ENCODE data around the gene CAMP.
"Not testable (repeated sequence)": the region's sequence is repeated elsewhere in the genome, so short reads cannot be mapped to it uniquely, and the experiment has no call there.

The CAMP gene, protein sequence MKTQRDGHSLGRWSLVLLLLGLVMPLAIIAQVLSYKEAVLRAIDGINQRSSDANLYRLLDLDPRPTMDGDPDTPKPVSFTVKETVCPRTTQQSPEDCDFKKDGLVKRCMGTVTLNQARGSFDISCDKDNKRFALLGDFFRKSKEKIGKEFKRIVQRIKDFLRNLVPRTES

DNA sequence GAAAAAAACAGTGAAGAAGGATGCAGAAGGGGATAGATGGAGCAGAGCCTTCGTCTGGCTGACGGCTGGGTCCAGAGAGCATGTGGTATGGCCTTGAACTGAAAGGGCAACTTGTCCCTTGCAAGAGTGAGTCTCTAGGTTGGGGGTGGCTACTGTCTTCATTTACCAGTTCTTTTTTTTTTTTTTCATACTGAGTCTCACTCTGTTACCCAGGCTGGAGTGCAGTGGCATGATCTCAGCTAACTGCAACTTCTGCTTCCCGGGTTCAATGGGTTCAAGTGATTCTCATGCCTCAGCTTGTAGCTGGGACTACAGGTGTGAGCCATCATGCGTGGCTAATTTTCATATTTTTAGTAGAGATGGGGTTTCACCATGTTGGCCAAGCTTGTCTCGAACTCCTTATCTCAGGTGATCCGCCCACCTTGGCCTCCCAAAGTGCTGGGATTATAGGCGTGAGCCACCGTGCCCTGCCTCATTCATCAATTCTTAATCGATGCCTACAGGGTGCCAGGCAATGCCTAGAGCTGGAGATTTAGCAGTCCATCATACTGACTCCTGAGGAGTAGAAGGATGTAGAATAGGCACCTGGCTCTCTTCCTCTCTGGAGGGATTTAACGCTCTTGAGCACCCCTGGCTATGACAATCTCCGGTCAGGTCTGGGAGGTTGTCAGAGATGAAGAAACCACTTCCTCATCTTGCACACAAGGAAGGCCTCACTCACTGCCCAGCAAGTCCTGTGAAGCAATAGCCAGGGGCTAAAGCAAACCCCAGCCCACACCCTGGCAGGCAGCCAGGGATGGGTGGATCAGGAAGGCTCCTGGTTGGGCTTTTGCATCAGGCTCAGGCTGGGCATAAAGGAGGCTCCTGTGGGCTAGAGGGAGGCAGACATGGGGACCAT, at the start of gene CAMP:
TSS of gene CAMP (plus strand) at position 880 of the 898 bp plus-strand sequence. CDS start at position 897, 17 bp downstream.
- peak; percentile 54 for DNase-seq (ENCODE audit: low spot score)

DNA sequence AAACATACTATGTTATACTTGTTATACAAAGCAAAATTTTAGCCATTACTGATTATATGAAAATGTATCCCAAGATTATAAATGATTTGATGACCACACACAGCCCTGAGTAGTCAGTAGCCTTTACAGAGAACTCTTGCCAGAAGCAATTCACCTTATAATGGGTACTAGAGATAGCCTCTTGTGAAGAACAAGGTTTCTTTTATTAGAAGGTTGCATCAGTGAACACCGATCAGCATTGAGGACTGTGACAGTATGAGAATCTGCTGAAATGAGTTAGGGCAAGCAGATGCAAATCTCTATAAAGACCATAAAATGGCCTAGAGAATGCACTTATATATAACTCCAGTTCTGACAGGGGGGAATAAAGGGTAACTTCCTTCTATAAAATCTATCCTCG, 45.2 kb upstream of the CAMP start:
- no peak for DNase-seq (ENCODE audit: low spot score)

DNA sequence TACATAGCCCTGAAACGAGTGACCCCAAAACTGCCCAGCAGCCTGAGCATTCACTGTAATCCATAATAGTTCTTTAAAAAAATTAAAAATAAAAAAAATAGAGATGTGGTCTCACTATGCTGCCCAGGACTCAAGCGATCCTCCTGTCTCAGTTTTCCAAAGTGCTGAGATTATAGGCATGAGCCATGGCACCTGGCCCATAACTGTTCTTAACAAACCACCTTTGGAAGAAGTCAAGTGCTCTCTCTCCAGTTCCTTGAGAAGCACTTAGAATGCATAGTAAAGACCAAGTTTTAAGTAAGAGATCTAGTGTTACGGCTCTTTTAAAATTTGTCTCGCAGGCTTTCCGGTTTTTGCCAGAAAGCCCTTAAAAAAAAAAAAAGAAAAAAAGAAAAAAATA, 43.3 kb upstream of the CAMP start:
- DNase-seq (ENCODE audit: low spot score) = no peak

DNA sequence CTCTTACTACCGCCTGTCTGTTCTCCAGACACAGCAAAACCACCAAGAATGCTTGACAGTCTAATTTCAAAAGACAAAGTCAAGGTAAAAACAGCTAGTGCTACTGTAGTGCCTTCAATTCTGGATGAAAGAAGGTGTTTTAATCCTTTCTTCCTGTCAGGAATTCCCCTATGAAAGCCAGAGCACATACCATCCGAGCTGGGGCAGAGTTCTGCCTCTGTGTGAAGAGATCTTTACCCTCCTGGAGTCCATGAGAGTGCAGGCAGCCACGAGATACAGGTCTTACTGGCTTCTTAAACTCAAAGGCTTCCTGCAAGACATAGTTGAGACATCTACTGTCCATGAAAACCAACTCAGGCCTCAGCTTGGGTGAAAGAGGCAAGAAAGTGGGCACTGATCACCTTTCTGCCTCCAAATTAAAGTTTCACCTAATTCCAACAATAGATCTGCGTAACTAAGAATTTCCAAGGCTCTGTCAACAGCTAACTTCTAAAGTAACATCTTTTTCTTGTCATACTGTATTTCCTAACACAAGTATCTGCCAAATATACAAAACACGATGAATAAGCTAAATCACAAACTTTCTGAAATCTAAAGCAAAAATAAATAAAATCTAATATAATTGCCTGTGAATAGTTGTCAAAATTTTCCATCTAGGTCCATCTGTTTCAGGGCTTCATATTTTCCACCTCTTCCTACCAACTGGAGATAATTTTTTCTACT, 42.6 kb upstream of the CAMP start:
- no peak for DNase-seq (ENCODE audit: low spot score)

DNA sequence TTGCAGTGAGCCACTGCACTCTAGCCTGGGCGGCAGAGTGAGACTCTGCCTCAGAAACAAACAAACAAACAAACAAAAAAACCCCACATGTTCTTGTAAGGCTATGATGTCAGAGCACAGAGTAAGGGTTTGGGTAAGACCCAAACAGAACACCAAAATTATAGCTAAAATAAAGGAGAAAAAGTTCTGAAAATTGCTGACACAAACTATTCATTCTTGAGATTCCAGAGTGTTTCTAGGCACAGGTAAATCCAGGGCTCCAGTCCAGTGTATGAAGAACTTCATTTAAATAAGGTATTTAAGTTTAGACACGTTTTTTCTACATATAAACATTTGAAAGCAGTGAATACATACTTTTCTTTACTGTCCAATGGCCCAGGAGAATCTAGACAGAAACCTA, 39.0 kb upstream of the CAMP start:
- DNase-seq (ENCODE audit: low spot score) = no peak

DNA sequence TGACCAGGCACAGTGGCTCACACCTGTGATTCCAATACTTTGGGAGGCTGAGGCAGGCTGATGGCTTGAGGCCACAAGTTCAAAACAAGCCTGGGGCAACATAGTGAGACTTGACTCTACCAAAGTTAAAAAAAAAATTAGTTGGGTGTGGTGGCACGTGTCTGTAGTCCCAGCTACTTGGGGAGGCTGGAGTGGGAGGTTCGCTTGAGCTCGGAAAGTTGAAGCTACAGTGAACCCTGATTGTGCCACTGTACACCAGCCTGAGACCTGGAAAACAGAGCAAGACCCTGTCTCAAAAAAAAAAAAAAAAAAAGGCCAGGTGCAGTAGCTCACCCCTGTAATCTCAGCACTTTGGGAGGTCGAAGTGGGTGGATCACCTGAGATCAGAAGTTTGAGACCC, 38.2 kb upstream of the CAMP start:
- DNase-seq (ENCODE audit: low spot score) = no peak

DNA sequence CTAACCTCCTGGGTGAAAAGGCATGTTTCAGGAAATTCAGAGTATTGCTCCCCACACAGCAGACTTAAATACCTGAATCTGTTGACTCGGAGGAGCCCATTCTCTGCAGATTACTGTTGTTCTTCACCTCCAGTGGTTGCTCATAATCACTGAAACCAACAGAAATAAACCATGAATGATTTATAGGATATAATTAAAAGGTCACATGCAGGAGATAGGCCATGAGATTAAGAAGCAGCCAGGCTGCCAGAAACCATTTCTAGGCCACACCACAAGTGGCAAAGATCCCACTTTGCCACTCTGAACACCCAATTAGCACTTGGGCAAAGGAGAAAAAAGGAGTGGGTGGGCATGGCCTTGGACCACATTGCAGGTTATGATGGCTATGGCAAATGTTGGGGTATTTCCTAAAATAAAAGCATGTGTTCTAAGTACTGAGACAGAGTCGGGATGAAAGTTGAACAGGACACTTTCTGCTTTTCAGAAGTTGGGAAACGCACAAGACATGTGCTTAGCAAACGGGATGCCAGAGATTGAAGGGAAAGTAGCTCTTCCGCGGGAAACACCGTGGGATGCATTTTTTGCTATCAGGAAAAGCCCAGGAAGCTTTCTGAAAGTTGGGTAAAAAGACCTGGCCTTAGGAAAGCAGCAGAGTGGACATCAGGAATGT, 36.5 kb upstream of the CAMP start:
- no peak for DNase-seq (ENCODE audit: low spot score)

DNA sequence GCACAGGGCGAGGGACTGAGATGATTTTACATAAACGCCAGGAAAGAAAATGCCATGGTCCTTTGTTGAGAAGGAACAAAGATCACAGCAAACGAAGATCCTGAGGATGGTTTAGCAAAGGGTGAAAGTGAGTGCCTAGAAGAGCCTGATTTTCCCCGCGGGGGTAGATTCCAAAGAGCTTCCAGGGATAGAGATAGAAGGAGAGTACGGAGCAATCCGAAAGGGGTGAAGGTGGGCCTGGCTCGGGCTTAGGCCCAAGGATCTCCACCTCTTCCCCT, 36.1 kb upstream of the CAMP start:
- no peak for DNase-seq (ENCODE audit: low spot score)

DNA sequence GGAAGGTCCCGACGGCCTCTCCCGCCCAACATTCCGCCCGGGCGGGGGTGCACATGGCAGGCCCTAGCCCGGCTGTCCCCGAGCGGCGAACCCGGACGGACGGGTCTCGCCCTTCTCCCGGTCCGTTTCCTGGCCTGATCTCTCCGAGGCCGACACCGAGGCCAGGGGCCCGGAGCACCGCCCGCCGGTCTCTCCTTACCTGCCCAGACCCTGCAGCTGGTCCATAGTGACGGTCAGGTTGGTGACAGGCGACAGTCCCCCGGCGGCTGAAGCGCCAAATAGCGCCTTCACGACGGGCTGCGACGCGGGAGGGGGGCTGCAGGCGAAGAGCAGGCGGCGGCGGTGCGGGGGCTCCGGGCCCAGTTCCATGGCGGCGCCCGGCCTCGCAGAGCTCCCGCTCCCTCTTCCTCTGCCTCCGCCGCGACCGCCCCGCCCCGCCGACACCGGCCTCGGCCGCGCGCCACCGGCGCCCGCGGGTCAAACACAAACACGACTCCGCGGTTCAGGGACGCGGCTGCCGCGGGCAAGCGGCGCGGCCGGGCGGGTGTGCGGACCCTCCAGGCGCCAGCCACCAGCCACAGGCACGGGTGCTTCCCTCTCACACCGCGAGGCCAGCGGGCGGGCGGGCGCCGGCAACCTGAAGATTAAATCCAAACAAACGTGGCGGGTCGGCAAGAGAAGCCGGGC, 35.6 kb upstream of the CAMP start:
- DNase-seq (ENCODE audit: low spot score) = no peak

DNA sequence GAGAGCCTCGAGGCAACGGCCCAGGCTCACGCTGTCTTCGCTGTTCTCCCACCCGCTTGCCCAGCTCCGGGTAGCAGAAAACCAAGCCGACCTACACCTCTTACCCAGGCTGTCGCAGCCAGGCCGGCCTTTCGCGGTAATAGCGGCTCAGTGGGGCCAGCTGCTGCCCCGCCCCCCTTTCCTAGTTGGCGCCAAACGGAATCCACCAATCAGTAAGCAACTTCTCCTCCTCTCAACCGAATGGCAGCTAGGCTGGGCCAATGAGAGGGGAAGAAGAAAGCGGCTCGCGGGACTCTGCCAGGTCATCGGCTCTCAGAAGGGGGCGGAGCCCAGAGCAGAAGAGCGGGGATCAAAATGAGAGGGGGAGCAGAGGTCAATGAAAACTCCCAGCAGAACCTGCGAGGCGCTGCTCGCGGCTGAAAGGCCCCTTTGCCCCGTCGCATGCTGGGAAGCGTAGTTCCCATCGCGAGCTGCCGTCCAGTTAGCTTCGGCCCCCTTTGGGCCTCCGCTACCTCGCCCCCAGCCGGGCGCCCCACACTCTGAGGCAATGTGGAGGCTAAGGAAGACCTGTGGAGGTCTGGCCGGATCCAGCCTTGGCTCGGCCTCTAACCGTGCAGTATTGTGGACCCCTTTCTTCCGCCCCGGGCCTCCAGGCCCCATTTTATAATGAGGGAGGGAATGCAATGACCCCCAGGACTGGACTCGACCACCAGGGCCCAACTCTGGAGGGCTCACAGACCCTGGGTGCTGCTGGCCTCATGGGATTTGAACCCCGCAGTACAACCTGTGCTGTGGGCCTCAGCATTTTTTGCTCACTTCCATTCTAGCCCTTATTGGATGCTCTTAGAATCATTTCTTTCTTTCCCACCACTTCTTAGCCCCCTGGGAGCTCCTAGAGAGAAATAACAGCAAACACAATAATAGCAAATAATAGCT, 34.8 kb upstream of the CAMP start, which contains the start of gene CDC25A:
TSS of gene CDC25A (minus strand) at position 152 of the 936 bp plus-strand sequence. CDS start 470 bp downstream, outside the sequence.
- DNase-seq (ENCODE audit: low spot score) = peak; percentile 98

DNA sequence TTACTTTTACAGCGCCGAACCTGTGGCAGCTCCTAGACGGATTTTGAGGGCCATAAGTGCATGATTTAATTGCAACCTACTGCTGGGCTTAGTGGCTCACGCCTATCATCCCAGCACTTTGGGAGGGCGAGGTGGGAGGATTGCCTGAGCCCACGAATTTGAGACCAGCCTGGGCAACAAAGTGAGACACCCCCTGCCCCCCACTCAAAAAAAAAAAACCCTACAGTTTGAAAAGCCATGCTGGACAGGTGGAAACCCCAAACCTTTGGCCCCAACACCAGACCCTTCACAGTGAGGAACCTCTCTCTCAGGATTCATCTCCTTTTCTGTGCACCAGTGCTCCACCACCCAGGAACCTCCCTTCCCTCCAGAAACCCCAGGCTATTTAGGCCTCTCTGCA, 34.0 kb upstream of the CAMP start:
- no peak for DNase-seq (ENCODE audit: low spot score)

DNA sequence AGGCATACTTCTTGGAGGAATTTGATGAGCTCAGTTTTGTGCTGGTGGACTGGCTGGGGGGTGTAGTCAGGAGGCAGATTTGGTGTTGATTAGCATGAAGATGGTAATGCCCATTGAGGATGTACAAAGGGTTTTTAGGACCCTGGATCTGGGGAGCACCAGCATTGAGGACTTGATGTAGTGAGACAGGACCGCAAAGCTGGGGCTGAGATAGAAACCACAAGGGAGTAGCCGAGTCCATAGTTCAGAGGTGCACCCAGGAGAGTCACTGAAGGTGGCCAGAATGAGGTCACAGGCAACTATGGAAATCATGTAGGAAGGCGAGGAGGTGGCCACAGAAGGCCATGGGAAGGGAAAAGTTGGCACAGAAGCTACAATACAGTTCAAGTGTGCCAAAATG, 32.4 kb upstream of the CAMP start:
- DNase-seq (ENCODE audit: low spot score) = no peak

DNA sequence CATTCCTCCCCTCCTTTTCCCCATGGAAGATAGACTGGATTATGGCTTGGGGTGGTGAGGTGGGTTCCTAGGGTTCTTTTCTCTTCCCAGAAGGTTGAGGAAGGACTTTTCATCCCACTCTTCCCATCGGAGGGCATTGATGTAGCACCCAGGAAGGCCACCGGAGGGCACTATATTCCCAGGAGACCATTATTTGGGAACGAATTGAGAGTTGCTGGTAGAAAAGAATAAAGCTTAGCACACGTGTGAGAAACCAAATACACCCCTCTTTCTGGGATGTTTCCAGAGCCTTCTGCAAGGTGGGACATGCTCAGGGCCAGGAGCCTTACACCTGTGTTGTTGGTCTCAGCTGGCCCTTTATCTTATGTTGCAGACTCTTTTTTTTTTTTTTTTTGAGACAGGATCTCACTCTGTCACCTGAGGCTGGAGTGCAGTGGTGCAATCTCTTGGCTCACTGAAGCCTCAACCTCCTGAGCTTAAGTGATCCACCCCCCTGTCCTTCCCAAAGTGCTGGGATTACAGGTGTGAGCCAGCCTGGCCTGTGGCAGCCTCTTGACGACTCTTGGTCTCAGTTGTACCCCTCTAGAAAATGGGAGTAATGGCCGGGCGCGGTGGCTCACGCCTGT, 28.7 kb upstream of the CAMP start:
- DNase-seq (ENCODE audit: low spot score) = peak; percentile 27

DNA sequence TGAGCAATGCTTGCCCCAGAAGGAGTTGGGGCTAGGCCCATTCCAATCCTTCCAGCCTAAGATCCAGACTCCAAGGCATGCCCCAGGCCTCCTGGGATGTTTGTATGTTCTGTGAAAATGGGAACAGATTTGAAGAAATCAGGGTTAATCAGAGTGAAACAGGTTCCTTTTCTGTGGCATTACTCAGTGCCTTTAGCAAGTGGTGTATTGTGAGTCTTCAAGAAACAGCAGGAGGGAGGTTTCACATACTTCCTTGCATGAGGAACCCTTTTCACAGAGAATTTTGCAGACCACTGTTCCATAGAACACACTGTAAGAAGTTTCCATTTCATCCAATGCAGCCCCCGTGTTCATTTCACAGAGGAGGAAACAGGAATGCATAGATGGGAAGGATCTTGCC, 26.7 kb upstream of the CAMP start:
- no peak for DNase-seq (ENCODE audit: low spot score)

DNA sequence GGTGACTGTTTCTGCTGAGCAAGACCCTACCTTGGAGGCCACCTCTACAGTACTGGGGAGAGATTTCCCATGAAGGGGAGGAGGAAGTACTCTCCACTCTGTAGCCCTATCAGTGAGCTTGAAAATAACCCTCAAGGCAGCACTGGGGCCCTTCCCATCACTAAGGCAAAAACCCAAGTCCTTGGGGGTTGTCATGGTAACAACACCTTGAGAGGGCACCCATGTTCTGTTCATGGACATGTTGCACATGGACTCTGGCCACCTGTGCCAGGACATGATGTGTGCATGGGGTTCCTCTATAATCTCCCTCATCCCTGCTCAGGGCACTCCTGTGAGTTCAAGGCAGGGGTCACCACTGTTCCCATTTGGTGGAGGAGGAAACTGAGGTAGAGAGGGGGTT, 24.2 kb upstream of the CAMP start:
- no peak for DNase-seq (ENCODE audit: low spot score)

DNA sequence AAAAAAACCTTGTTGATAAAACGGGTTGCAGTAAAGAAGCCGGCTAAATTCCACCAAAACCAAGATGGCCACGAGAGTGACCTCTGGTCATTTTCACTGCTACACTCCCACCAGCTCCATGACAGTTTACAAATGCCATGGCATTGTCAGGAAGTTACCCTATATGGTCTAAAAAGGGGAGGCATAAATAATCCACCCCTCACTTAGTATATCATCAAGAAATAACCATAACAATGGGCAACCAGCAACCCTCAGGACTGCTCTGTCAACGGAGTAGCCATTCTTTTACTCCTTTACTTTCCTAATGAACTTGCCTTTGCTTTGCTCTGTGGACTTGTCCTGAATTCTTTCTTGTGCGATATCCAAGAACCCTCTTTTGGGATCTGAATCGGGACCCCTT, 20.7 kb upstream of the CAMP start:
- no peak for DNase-seq (ENCODE audit: low spot score)

DNA sequence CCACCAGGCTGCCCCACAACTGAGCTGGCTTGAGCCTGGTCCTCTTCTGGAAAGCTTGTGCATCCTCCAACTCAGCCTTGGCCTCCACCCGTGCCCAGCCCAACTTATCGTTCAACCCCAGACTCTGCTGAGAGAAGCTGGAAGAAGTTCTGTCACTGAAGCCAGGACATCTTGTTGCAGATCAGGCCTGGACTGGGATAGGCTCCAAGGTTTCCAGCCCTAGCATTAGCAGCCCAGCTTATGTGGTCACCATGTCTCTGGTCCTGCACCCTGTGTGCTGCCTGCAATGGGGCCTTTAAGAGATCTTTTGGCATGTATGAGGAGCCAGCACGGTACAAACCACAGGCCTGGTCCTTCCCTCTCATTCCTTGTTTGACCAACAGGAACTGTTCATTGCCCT, 15.2 kb upstream of the CAMP start:
- DNase-seq (ENCODE audit: low spot score) = no peak

DNA sequence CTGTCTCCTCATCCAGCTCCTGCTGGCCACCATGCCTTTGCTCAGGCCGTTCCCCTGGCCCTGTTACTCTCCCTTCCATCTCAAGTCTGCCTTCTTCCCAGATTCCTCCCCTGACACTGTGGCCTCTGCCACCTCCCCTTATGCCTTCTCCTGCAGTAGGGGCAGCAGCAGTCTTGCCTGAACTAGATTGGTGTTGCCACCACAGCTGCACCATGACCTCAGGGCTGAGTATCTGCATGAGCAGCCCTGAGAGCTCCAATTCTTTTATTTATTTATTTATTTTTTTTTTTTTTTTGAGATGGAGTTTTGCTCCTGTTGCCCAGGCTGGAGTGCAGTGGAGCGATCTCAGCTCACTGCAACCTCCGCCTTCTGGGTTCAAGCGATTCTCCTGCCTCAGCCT, 13.8 kb upstream of the CAMP start:
- no peak for DNase-seq (ENCODE audit: low spot score)

DNA sequence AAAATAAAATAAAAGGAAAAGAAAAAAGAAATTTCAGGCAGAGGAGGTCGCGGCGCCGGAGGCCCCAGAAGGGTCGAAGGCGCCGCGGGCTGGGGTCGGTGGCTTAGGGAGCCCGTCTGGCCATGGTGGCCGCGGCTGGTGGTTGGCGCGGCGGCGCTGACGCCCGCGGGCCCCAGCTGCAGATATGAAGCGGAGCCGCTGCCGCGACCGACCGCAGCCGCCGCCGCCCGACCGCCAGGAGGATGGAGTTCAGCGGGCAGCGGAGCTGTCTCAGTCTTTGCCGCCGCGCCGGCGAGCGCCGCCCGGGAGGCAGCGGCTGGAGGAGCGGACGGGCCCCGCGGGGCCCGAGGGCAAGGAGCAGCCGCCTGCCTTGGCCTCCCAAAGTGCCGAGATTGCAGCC, 12.8 kb upstream of the CAMP start:
- DNase-seq (ENCODE audit: low spot score) = not testable (repeated sequence)

DNA sequence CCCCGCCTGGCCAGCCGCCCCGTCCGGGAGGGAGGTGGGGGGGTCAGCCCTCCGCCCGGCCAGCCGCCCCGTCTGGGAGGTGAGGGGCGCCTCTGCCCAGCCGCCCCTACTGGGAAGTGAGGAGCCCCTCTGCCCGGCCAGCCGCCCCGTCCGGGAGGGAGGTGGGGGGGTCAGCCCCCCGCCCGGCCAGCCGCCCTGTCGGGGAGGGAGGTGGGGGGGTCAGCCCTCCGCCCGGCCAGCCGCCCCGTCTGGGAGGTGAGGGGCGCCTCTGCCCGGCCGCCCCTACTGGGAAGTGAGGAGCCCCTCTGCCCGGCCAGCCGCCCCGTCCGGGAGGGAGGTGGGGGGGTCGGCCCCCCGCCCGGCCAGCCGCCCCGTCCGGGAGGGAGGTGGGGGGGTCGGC, 11.5 kb upstream of the CAMP start:
- not testable (repeated sequence) for DNase-seq (ENCODE audit: low spot score)

Data from globus pallidus (tissue), 1 donor.